ENCODE data around the gene IGF1R. TPM values are rescaled to one million over a fixed set of nuclear protein-coding genes. Genes with fewer than 3 reads are reported as not detected.

The IGF1R gene
- total and polyA plus RNA-seq, 2 donors (not counting 3 experiments of a cell fraction or from before 2014, with no cell fraction given), result 16.1 to 59.1 TPM

GRCh38 chr15:98682992-98683701 is 34.8 kb downstream of the IGF1R start:
- dilution Hi-C loops (cut with MboI; ENCODE audit: extremely low pct_ligation_motif_present, low sequenced_read_pairs) (no loop called here), intact Hi-C loops (cut with micrococcal nuclease) (no loop called here)
- Histone ChIP-seq H3K36me3 (ENCODE audit: control insufficient read depth in 2 of 2, extremely low read depth in 1 of 2, insufficient read depth in 2 of 2, low read length in 2 of 2) (no peaks in the 10 kb centered on the region), H3K4me3 (replicated peaks in 1 of 3; ENCODE audit: insufficient read depth in 1 of 3, low read depth in 1 of 3, low read length in 3 of 3) (no peak overlapping the region), H3K27me3 (ENCODE audit: control insufficient read depth in 2 of 2, insufficient read depth in 2 of 2, low read length in 2 of 2) (no peaks in the 10 kb centered on the region), H3K4me2 (ENCODE audit: insufficient read depth, low read length) (no peak overlapping the region), H2AFZ (ENCODE audit: low read depth, low read length) (no peak overlapping the region), H3K9ac (replicated peaks; ENCODE audit: extremely low read depth, insufficient read depth, low read length) (no peak overlapping the region), H3K79me2 (ENCODE audit: control insufficient read depth, insufficient read depth, low read length) (peaks cover 38% of the 10 kb centered on the region), H3K9me1 (replicated peaks; ENCODE audit: control insufficient read depth, extremely low read depth, insufficient read depth, low read length) (no peaks in the 10 kb centered on the region), H4K20me1 (replicated peaks; ENCODE audit: control insufficient read depth, extremely low read depth, insufficient read depth, low read length) (no peaks in the 10 kb centered on the region), H3K27ac (ENCODE audit: insufficient read depth, low read depth, low read length) (no peak overlapping the region), H3K9me3 (replicated peaks; ENCODE audit: control insufficient read depth, insufficient read depth, low read length) (no peaks in the 10 kb centered on the region), H3K4me1 (ENCODE audit: control insufficient read depth, extremely low read depth, insufficient read depth, low read length) (no peaks in the 10 kb centered on the region)
- TF ChIP-seq GATA2 (IDR thresholded peaks at IDR 0.05; ENCODE audit: insufficient read depth, insufficient read length, low read depth, low read length), result no peak
- TF ChIP-seq FOS (IDR thresholded peaks at IDR 0.05; ENCODE audit: borderline replicate concordance, insufficient read depth, low read length), result no peak
- TF ChIP-seq JUN (IDR thresholded peaks at IDR 0.05; ENCODE audit: borderline replicate concordance, insufficient read depth, insufficient read length, low read depth), result no peak
- TF ChIP-seq, protein P1, sequence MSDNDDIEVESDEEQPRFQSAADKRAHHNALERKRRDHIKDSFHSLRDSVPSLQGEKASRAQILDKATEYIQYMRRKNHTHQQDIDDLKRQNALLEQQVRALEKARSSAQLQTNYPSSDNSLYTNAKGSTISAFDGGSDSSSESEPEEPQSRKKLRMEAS (IDR thresholded peaks at IDR 0.05; ENCODE audit: insufficient read depth, insufficient read length), result no peak
- no peak for TF ChIP-seq POLR2AphosphoS5 (IDR thresholded peaks at IDR 0.05; ENCODE audit: insufficient read depth, low read depth, low read length)
- TF ChIP-seq MYC (IDR thresholded peaks at IDR 0.05; ENCODE audit: low read depth, low read length), result no peak
- no peak for TF ChIP-seq EZH2 (IDR thresholded peaks at IDR 0.05; ENCODE audit: borderline replicate concordance, low read depth, low read length, severe bottlenecking)
- TF ChIP-seq CTCF (IDR thresholded peaks at IDR 0.05; ENCODE audit: extremely low read depth in 1 of 2, insufficient read depth in 1 of 2, low read depth in 1 of 2, low read length in 2 of 2), result no peak
- TF ChIP-seq POLR2A (IDR thresholded peaks at IDR 0.05; ENCODE audit: low read depth, low read length), result no peak
- ChIA-PET POLR2A (no interaction called here), CTCF (interaction anchor here (1.2 to 1.4 kb wide), 3 partner anchors 11 to 376 kb away, joined by 3 to 4 read pairs (median 4); no protein-coding TSS in a partner anchor)
- FAIRE-seq (no peak), DNase-seq (ENCODE audit: low read depth, low spot score) (no peak)
- no TSS peak for BruUV-seq (replicated peaks)
